Common myeloid progenitor, CD34-positive (primary cell): ENCODE results near the gene CYBA.

Source experiments
- CTCF ChIA-PET: fragments of 350-600 bp; sonication (Branson Sonifier 250); formaldehyde crosslinking; loops from one replicate; lab custom pipeline; 2021; ENCODE audit warnings: antibody characterized with exemption; lab: Charles Lee
- POLR2A ChIA-PET: fragments of 350-600 bp; sonication (Branson Sonifier 250); formaldehyde crosslinking; loops from one replicate; lab custom pipeline; 2021; ENCODE audit warnings: antibody characterized with exemption; lab: Charles Lee
- DNase-seq, 3 donors: peaks; one replicate each; pipeline versions ENCODE4 v3.0.0 to v3.0.0-alpha.2; 2013
- H3K27ac ChIP-seq, 2 experiments: 1 replicate in 1 of 2; 2 replicates in 1 of 2; pipeline ENCODE4 v1.7.0; 2013; ENCODE audit warnings: inconsistent platforms in 2 of 2, low read length in 2 of 2, mild to moderate bottlenecking in 2 of 2, low read depth in 1 of 2, moderate library complexity in 1 of 2; ENCODE audit not compliant: severe bottlenecking in 2 of 2, insufficient read depth in 1 of 2, poor library complexity in 1 of 2
- H3K27me3 ChIP-seq, 5 experiments: replicated peaks in 2 of 5; 1 replicate in 3 of 5; 2 replicates in 2 of 5; pipeline versions ENCODE4 v1.6.1 to v1.7.0; 2013; ENCODE audit warnings: low read length in 4 of 5, mild to moderate bottlenecking in 2 of 5, moderate library complexity in 2 of 5, inconsistent platforms in 1 of 5; ENCODE audit not compliant: insufficient read depth in 5 of 5, control insufficient read depth in 4 of 5
- H3K36me3 ChIP-seq, 4 experiments: 1 replicate in 2 of 4; 2 replicates in 2 of 4; pipeline versions ENCODE4 v1.6.1 to v1.7.0; 2013; ENCODE audit warnings: low read length in 3 of 4, control low read depth in 1 of 4, mild to moderate bottlenecking in 1 of 4; ENCODE audit not compliant: control insufficient read depth in 4 of 4, insufficient read depth in 4 of 4
- H3K4me1 ChIP-seq, 4 experiments: 1 replicate in 3 of 4; 2 replicates in 1 of 4; pipeline versions ENCODE4 v1.6.1 to v1.7.1; 2013; ENCODE audit warnings: low read length in 3 of 4, mild to moderate bottlenecking in 3 of 4, control low read depth in 1 of 4, inconsistent platforms in 1 of 4, moderate library complexity in 1 of 4; ENCODE audit not compliant: control insufficient read depth in 4 of 4, insufficient read depth in 4 of 4; ENCODE audit errors: control extremely low read depth in 1 of 4
- H3K4me3 ChIP-seq, 7 experiments: 1 replicate in 4 of 7; 2 replicates in 3 of 7; pipeline versions ENCODE4 v1.5.1 to v1.7.0; 2013; ENCODE audit warnings: mild to moderate bottlenecking in 7 of 7, low read length in 6 of 7, moderate library complexity in 6 of 7, inconsistent platforms in 2 of 7, low read depth in 2 of 7, control low read depth in 1 of 7; ENCODE audit not compliant: insufficient read depth in 4 of 7, control insufficient read depth in 1 of 7; ENCODE audit errors: extremely low read depth in 1 of 7
- H3K9me3 ChIP-seq, 5 experiments: 1 replicate in 4 of 5; 2 replicates in 1 of 5; pipeline versions ENCODE4 v1.6.1 to v1.7.1; 2013; ENCODE audit warnings: low read length in 4 of 5, mild to moderate bottlenecking in 2 of 5, inconsistent platforms in 1 of 5, low read depth in 1 of 5, moderate library complexity in 1 of 5; ENCODE audit not compliant: control insufficient read depth in 4 of 5, insufficient read depth in 2 of 5; ENCODE audit errors: control extremely low read depth in 1 of 5
- WGBS: methylation state at CpG from one replicate; pipeline ENCODE4 v1.1.5; 2013; ENCODE audit not compliant: insufficient coverage; 5-methylcytosine and 5-hydroxymethylcytosine counted together

Gene CYBA

GRCh38 chr16:88640498-88641247 is 10.2 kb downstream of the CYBA start:
- WGBS: 59% methylated on average over 14 of the region's 17 CpGs
- Histone ChIP-seq H3K36me3 (peaks cover 0 to 32% (median 14%) of the 10 kb centered on the region in 4 experiments), H3K27me3 (peaks cover 0 to 56% (median 17%) of the 10 kb centered on the region in 5 experiments), H3K4me1 (peaks cover 0 to 10% (median 4%) of the 10 kb centered on the region in 4 experiments), H3K27ac (no peak overlapping the region), H3K9me3 (no peaks in the 10 kb centered on the region), H3K4me3 (no peak overlapping the region)
- ChIA-PET CTCF (interaction anchor here (0.9 kb wide), 1 partner anchor 23 kb away, joined by 4 read pairs; no protein-coding TSS in a partner anchor), POLR2A (interaction anchor here (0.6 kb wide), 1 partner anchor 63 kb away, joined by 3 read pairs; no protein-coding TSS in a partner anchor)
- DNase-seq: peak in 1 of 3 donors; percentile 17

DNA sequence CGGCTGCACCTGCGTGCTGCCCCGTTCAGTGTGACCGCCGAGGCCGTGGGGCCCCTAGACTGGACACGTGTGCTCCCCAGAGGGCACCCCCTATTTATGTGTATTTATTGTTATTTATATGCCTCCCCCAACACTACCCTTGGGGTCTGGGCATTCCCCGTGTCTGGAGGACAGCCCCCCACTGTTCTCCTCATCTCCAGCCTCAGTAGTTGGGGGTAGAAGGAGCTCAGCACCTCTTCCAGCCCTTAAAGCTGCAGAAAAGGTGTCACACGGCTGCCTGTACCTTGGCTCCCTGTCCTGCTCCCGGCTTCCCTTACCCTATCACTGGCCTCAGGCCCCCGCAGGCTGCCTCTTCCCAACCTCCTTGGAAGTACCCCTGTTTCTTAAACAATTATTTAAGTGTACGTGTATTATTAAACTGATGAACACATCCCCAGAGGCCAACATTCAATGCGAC is 10.8 kb downstream of the CYBA start:
- peaks cover 0 to 26% (median 10%) of the 10 kb centered on the region in 4 experiments for H3K36me3 ChIP-seq
- no peak for DNase-seq
- peaks cover 0 to 14% (median 6%) of the 10 kb centered on the region in 4 experiments for H3K4me1 ChIP-seq
- ChIA-PET POLR2A (interaction anchor here (0.6 kb wide), 1 partner anchor 63 kb away, joined by 3 read pairs; no protein-coding TSS in a partner anchor), CTCF (interaction anchor here (0.6 to 0.9 kb wide), 2 partner anchors 24 to 43 kb away, joined by 3 to 4 read pairs; no protein-coding TSS in a partner anchor)
- H3K4me3 ChIP-seq: no peak overlapping the region
- H3K9me3 ChIP-seq: no peaks in the 10 kb centered on the region
- peaks cover 0 to 62% (median 17%) of the 10 kb centered on the region in 5 experiments for H3K27me3 ChIP-seq
- no peak overlapping the region for H3K27ac ChIP-seq
- WGBS: 33% methylated on average over 2 of the region's 13 CpGs

DNA sequence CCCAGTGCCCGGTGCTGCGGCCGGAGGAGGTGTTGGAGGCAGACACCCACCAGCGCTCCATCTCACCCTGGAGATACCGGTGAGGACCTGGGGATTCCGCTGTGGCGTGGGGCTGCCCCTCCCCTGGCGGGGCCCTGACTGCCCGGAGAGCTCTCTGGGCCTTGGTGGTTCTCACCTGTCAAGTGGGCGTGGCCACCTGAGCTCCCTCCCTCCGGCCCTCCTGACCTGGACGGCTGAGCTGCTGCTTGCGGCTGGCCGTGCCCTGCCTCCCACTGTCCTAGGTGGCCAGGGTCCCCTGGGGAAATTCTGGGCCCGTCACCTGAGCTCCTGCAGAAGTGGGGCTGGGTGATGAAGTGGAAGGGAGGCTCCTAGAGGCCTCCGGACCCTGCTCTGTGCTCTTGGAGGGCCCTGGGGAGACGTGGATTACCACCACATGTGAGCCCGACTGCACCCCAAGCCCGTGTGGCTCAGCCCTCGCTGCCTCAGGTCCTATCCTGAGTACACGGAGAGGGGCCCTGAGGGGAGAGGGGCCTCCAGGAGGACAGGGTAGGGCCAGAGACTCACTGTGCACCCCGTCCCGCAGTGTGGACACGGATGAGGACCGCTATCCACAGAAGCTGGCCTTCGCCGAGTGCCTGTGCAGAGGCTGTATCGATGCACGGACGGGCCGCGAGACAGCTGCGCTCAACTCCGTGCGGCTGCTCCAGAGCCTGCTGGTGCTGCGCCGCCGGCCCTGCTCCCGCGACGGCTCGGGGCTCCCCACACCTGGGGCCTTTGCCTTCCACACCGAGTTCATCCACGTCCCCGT is 11.4 kb downstream of the CYBA start:
- CTCF ChIA-PET: interaction anchor here (0.6 to 1.1 kb wide), 3 partner anchors 10 to 65 kb away, joined by 3 to 4 read pairs (median 3); no protein-coding TSS in a partner anchor
- peaks cover 0 to 68% (median 18%) of the 10 kb centered on the region in 5 experiments for H3K27me3 ChIP-seq
- peaks cover 0 to 20% (median 12%) of the 10 kb centered on the region in 4 experiments for H3K4me1 ChIP-seq

DNA sequence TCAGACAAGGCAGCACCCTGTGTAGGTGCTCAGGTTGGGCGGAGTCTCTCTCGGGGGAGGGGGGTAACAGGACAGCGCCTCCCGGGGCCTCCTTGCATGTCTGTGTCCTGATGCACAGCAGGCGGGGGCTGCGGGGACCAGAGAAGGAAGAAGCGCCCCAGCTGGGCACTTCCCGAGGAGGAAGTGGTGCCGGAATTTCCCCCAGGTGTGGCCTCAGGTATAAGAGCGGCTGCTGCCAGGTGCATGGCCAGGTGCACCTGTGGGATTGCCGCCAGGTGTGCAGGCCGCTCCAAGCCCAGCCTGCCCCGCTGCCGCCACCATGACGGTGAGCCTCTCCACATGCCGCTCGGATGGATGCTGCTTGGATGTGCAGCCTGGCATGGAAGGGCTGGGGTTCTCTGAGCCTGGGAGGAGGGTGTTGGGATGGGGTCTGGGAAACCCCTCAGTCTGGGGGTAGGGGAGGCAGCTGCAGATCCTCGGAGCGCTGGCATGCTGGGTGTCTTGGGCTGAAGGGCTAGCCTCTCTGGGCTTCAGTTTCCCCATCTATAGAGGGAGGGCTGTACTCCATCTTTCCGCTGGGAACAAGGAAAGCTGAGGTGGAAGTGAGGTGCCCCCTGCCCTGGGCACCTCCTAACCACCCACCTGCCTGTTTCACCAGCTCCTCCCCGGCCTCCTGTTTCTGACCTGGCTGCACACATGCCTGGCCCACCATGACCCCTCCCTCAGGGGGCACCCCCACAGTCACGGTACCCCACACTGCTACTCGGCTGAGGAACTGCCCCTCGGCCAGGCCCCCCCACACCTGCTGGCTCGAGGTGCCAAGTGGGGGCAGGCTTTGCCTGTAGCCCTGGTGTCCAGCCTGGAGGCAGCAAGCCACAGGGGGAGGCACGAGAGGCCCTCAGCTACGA is 12.3 kb downstream of the CYBA start, which contains the start of gene IL17C:
IL17C (plus strand) TSS at position 250 of the 908 bp plus-strand sequence; CDS start at position 320, 70 bp downstream.
- Histone ChIP-seq H3K4me3 (no peak within 1 kb of the TSS), H3K9me3 (no peaks in the 10 kb centered on the region), H3K36me3 (peaks cover 0 to 14% (median 4%) of the 10 kb centered on the region in 4 experiments), H3K27ac (no peak within 1 kb of the TSS), H3K4me1 (peaks cover 0 to 29% (median 20%) of the 10 kb centered on the region in 4 experiments), H3K27me3 (peaks cover 0 to 72% (median 18%) of the 10 kb centered on the region in 5 experiments)
- peak in 1 of 3 donors; percentile 21 for DNase-seq
- CTCF ChIA-PET: interaction anchor here (0.6 to 1.1 kb wide), 3 partner anchors 11 to 98 kb away, joined by 3 to 4 read pairs (median 3); no protein-coding TSS in a partner anchor
- POLR2A ChIA-PET: no interaction called here
- WGBS: 40% methylated on average over 24 of the region's 27 CpGs

More for the DNA sequence above, 11.4 kb downstream of the CYBA start:
- H3K9me3 ChIP-seq: no peaks in the 10 kb centered on the region
- no peak overlapping the region for H3K4me3 ChIP-seq
- H3K27ac ChIP-seq: no peak overlapping the region
- POLR2A ChIA-PET: no interaction called here
- H3K36me3 ChIP-seq: peaks cover 0 to 21% (median 7%) of the 10 kb centered on the region in 4 experiments
- DNase-seq: peak in 1 of 3 donors; percentile 21
- WGBS: 27% methylated on average over 41 of the region's 45 CpGs

DNA sequence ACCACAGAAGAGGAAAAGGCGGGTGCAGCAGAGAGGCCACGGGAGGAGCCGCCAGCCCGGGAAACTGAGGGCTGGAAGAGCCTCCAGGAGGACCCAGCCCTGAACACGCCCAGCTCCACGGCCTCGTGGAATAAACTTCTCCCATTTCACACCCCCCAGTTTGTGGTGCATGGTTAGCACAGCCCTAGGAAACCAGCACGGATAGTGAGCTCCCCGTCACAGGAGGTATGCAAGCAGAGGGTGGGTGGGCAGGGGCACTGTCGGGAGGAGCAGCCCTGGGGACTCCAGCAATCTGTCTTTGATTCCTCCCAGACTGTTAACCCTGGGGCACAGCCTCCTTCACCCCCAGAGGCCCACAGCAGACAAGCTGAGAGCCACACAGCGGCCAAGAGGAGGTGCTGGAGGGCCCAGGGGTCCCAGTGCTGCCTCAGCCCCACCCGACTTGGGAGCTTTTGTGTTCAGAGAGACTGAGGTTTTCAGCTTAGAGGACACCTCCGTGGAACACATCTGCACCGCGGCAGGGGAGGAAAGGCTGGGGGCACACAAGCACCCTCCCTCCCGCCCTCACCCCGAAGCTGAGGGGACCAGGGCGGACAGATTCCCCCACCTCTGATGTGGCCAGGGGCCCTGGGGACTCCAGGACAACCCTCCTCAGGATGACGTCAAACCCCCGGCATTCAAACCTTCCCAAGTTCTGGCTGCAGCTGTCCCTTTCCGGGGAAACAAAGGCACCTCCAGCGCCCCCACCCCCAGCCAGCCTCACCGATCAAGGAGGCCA is 14.2 kb downstream of the CYBA start:
- DNase-seq: no peak
- peaks cover 0 to 72% (median 18%) of the 10 kb centered on the region in 5 experiments for H3K27me3 ChIP-seq
- CTCF ChIA-PET: interaction anchor here (0.7 to 1.1 kb wide), 3 partner anchors 10 to 48 kb away, joined by 3 to 4 read pairs (median 3); no protein-coding TSS in a partner anchor
- H3K4me3 ChIP-seq: no peak overlapping the region
- H3K9me3 ChIP-seq: no peaks in the 10 kb centered on the region
- H3K27ac ChIP-seq: no peak overlapping the region
- WGBS: 64% methylated on average over 12 of the region's 23 CpGs
- H3K36me3 ChIP-seq: peaks cover 0 to 15% (median 8%) of the 10 kb centered on the region in 4 experiments
- peaks cover 0 to 31% (median 21%) of the 10 kb centered on the region in 4 experiments for H3K4me1 ChIP-seq
- POLR2A ChIA-PET: no interaction called here
